SK-N-SH treated with all-trans-retinoic acid at 6 μM for 48 hours (cell line): ENCODE measurements around the gene KCNMA1.

Experiments used
- ATAC-seq: fragments of 200-7000 bp; cut with Tn5 transposase; 3 replicates; pipeline ENCODE4 v1.9.1; 2020; ENCODE audit warnings: mild to moderate bottlenecking, moderate library complexity
- ARNTL ChIP-seq: fragments of 450-650 bp; formaldehyde crosslinking; IDR thresholded peaks from 2 replicates; pipeline ENCODE4 v1.5.0; 2020; ENCODE audit warnings: low read depth, mild to moderate bottlenecking, moderate library complexity, borderline replicate concordance
- BACH2 ChIP-seq: fragments of 250-450 bp; sonication (Bioruptor Pico); IDR thresholded peaks from 2 replicates; pipeline ENCODE4 v1.9.0; 2021; ENCODE audit warnings: mild to moderate bottlenecking, borderline replicate concordance
- CSDC2 ChIP-seq: fragments of 250-450 bp; sonication (Bioruptor Pico); IDR thresholded peaks from 2 replicates; pipeline ENCODE4 v1.5.0; 2020; ENCODE audit warnings: mild to moderate bottlenecking, moderate library complexity
- ESRRG ChIP-seq: fragments of 250-450 bp; sonication (Bioruptor Pico); IDR thresholded peaks from 2 replicates; pipeline ENCODE4 v1.6.1; 2021; ENCODE audit warnings: mild to moderate bottlenecking
- GLIS3 ChIP-seq: fragments of 250-450 bp; sonication (Bioruptor Pico); IDR thresholded peaks from 2 replicates; pipeline ENCODE4 v1.5.0; 2020; ENCODE audit warnings: mild to moderate bottlenecking, moderate library complexity
- ISL1 ChIP-seq: fragments of 250-450 bp; sonication (Bioruptor Pico); IDR thresholded peaks from 2 replicates; pipeline ENCODE4 v2.1.2; 2022; ENCODE audit warnings: mild to moderate bottlenecking, moderate library complexity
- OSR1 ChIP-seq: fragments of 250-450 bp; sonication (Bioruptor Pico); IDR thresholded peaks from 2 replicates; pipeline ENCODE4 v1.8.0; 2022; ENCODE audit warnings: moderate library complexity, mild to moderate bottlenecking, inconsistent platforms
- PPARA ChIP-seq: fragments of 250-450 bp; sonication (Bioruptor Pico); IDR thresholded peaks from 2 replicates; pipeline ENCODE4 v1.5.0; 2020; ENCODE audit warnings: mild to moderate bottlenecking, borderline replicate concordance
- RARB ChIP-seq: fragments of 250-450 bp; sonication (Bioruptor Pico); IDR thresholded peaks from 2 replicates; pipeline ENCODE4 v1.8.0; 2021; ENCODE audit warnings: mild to moderate bottlenecking, moderate library complexity
- SNAI2 ChIP-seq: fragments of 250-450 bp; sonication (Bioruptor Pico); IDR thresholded peaks from 2 replicates; pipeline ENCODE4 v1.5.0; 2020; ENCODE audit warnings: mild to moderate bottlenecking, moderate library complexity
- TCF4 ChIP-seq: fragments of 250-450 bp; sonication (Bioruptor Pico); IDR thresholded peaks from 2 replicates; pipeline ENCODE4 v1.8.0; 2021; ENCODE audit warnings: mild to moderate bottlenecking, moderate library complexity, borderline replicate concordance
- TOX ChIP-seq: fragments of 250-450 bp; sonication (Bioruptor Pico); IDR thresholded peaks from 2 replicates; pipeline ENCODE4 v1.8.0; 2021; ENCODE audit warnings: mild to moderate bottlenecking, moderate library complexity, borderline replicate concordance
- ZFP3 ChIP-seq: fragments of 250-450 bp; sonication (Bioruptor Pico); IDR thresholded peaks from 2 replicates; pipeline ENCODE4 v1.5.0; 2020; ENCODE audit warnings: mild to moderate bottlenecking, moderate library complexity
- ZFP30 ChIP-seq: fragments of 450-650 bp; formaldehyde crosslinking; IDR thresholded peaks from 2 replicates; pipeline ENCODE4 v1.5.0; 2022; ENCODE audit warnings: mild to moderate bottlenecking, moderate library complexity
- ZNF565 ChIP-seq: fragments of 450-650 bp; formaldehyde crosslinking; conservative IDR thresholded peaks from 2 replicates; pipeline ENCODE4 v1.5.0; 2020; ENCODE audit warnings: low read depth, mild to moderate bottlenecking, moderate library complexity
- ZNF70 ChIP-seq: fragments of 450-650 bp; formaldehyde crosslinking; IDR thresholded peaks from 2 replicates; pipeline ENCODE4 v1.5.0; 2020; ENCODE audit warnings: mild to moderate bottlenecking, moderate library complexity
- ZNF8 ChIP-seq: fragments of 450-650 bp; formaldehyde crosslinking; IDR thresholded peaks from 2 replicates; pipeline ENCODE4 v1.5.0; 2020; ENCODE audit warnings: mild to moderate bottlenecking, moderate library complexity
- TF ChIP-seq, protein P1 (sequence below): fragments of 250-450 bp; sonication (Bioruptor Pico); IDR thresholded peaks from 2 replicates; pipeline ENCODE4 v1.5.1; 2021; ENCODE audit warnings: mild to moderate bottlenecking, moderate library complexity
- TF ChIP-seq, protein P2 (sequence below): fragments of 250-450 bp; sonication (Bioruptor Pico); IDR thresholded peaks from 2 replicates; pipeline ENCODE4 v1.5.1; 2020; ENCODE audit warnings: low read depth, mild to moderate bottlenecking, moderate library complexity
- TF ChIP-seq, protein P3 (sequence below): fragments of 250-450 bp; sonication (Bioruptor Pico); IDR thresholded peaks from 2 replicates; pipeline ENCODE4 v1.8.0; 2021; ENCODE audit warnings: low read depth, mild to moderate bottlenecking, moderate library complexity, borderline replicate concordance
- TF ChIP-seq, protein P4 (sequence below): fragments of 250-450 bp; sonication (Bioruptor Pico); IDR thresholded peaks from 2 replicates; pipeline ENCODE4 v1.8.0; 2020; ENCODE audit warnings: mild to moderate bottlenecking, moderate library complexity, borderline replicate concordance

KCNMA1 gene

DNA sequence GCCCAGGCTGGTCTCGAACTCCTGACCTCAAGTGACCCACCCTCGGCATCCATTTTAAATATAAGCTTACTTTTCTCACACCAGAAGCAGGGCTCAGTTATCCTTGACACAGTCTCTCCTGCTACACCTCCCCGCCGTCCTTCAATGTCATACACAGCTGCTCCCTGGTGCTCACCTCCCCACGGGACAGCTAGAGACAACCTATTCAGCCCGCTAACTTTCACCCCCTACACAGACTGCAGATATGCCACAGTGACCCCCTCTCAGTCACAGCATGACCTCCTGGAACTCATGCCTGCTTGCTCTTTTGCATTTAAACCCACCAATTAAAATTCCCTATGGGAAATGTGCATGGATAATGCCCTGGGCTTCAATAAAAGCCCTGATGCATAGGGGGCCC is 44.2 kb upstream of the KCNMA1 start:
- TF ChIP-seq TOX (CRISPR knock-in tag): no peak
- TF ChIP-seq, protein P1, sequence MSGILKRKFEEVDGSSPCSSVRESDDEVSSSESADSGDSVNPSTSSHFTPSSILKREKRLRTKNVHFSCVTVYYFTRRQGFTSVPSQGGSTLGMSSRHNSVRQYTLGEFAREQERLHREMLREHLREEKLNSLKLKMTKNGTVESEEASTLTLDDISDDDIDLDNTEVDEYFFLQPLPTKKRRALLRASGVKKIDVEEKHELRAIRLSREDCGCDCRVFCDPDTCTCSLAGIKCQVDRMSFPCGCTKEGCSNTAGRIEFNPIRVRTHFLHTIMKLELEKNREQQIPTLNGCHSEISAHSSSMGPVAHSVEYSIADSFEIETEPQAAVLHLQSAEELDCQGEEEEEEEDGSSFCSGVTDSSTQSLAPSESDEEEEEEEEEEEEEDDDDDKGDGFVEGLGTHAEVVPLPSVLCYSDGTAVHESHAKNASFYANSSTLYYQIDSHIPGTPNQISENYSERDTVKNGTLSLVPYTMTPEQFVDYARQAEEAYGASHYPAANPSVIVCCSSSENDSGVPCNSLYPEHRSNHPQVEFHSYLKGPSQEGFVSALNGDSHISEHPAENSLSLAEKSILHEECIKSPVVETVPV (CRISPR knock-in tag): no peak
- no peak for TF ChIP-seq BACH2 (CRISPR knock-in tag)
- no peak for TF ChIP-seq RARB (CRISPR knock-in tag)
- no peak for TF ChIP-seq OSR1 (CRISPR knock-in tag)
- no peak for TF ChIP-seq SNAI2 (CRISPR knock-in tag)
- no peak for TF ChIP-seq PPARA (CRISPR knock-in tag)
- TF ChIP-seq ZNF565 (CRISPR knock-in tag): no peak
- TF ChIP-seq ZFP3 (CRISPR knock-in tag): no peak
- TF ChIP-seq CSDC2: no peak
- TF ChIP-seq, all 23 proteins: peak for 0
- no peak for ATAC-seq

- ATAC-seq: no peak
- no peak for TF ChIP-seq ISL1
- TF ChIP-seq TOX (CRISPR knock-in tag): no peak
- TF ChIP-seq ZNF70: no peak
- TF ChIP-seq CSDC2: no peak
- TF ChIP-seq, protein P2, sequence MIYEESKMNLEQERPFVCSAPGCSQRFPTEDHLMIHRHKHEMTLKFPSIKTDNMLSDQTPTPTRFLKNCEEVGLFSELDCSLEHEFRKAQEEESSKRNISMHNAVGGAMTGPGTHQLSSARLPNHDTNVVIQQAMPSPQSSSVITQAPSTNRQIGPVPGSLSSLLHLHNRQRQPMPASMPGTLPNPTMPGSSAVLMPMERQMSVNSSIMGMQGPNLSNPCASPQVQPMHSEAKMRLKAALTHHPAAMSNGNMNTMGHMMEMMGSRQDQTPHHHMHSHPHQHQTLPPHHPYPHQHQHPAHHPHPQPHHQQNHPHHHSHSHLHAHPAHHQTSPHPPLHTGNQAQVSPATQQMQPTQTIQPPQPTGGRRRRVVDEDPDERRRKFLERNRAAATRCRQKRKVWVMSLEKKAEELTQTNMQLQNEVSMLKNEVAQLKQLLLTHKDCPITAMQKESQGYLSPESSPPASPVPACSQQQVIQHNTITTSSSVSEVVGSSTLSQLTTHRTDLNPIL (CRISPR knock-in tag): no peak
- TF ChIP-seq, protein P3, sequence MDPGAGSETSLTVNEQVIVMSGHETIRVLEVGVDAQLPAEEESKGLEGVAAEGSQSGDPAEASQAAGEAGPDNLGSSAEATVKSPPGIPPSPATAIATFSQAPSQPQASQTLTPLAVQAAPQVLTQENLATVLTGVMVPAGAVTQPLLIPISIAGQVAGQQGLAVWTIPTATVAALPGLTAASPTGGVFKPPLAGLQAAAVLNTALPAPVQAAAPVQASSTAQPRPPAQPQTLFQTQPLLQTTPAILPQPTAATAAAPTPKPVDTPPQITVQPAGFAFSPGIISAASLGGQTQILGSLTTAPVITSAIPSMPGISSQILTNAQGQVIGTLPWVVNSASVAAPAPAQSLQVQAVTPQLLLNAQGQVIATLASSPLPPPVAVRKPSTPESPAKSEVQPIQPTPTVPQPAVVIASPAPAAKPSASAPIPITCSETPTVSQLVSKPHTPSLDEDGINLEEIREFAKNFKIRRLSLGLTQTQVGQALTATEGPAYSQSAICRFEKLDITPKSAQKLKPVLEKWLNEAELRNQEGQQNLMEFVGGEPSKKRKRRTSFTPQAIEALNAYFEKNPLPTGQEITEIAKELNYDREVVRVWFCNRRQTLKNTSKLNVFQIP (CRISPR knock-in tag): no peak
- no peak for TF ChIP-seq ARNTL (CRISPR knock-in tag)
- TF ChIP-seq, protein P1 (CRISPR knock-in tag): no peak
- no peak for TF ChIP-seq ZFP3 (CRISPR knock-in tag)
- TF ChIP-seq, protein P4, sequence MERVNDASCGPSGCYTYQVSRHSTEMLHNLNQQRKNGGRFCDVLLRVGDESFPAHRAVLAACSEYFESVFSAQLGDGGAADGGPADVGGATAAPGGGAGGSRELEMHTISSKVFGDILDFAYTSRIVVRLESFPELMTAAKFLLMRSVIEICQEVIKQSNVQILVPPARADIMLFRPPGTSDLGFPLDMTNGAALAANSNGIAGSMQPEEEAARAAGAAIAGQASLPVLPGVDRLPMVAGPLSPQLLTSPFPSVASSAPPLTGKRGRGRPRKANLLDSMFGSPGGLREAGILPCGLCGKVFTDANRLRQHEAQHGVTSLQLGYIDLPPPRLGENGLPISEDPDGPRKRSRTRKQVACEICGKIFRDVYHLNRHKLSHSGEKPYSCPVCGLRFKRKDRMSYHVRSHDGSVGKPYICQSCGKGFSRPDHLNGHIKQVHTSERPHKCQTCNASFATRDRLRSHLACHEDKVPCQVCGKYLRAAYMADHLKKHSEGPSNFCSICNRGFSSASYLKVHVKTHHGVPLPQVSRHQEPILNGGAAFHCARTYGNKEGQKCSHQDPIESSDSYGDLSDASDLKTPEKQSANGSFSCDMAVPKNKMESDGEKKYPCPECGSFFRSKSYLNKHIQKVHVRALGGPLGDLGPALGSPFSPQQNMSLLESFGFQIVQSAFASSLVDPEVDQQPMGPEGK (CRISPR knock-in tag): no peak
- no peak for TF ChIP-seq ESRRG (CRISPR knock-in tag)
- TF ChIP-seq OSR1 (CRISPR knock-in tag): no peak
- TF ChIP-seq ZNF565 (CRISPR knock-in tag): no peak
- TF ChIP-seq ZNF8 (CRISPR knock-in tag): no peak
- no peak for TF ChIP-seq GLIS3 (CRISPR knock-in tag)
- TF ChIP-seq RARB (CRISPR knock-in tag): no peak
Measured at GRCh38 chr10:77680811-77681210, 43.2 kb upstream of the KCNMA1 start.

- TF ChIP-seq TCF4 (CRISPR knock-in tag) (no peak), ARNTL (CRISPR knock-in tag) (no peak), PPARA (CRISPR knock-in tag) (no peak), GLIS3 (CRISPR knock-in tag) (no peak), ZNF8 (CRISPR knock-in tag) (no peak), ZNF565 (CRISPR knock-in tag) (no peak), CSDC2 (no peak), ZFP30 (CRISPR knock-in tag) (no peak)
- TF ChIP-seq, protein P1 (CRISPR knock-in tag): no peak
- no peak for ATAC-seq
Measured at GRCh38 chr10:77680065-77680464, 42.5 kb upstream of the KCNMA1 start.
